Measurements from ENCODE around the gene HDGFL1.

The HDGFL1 gene

DNA sequence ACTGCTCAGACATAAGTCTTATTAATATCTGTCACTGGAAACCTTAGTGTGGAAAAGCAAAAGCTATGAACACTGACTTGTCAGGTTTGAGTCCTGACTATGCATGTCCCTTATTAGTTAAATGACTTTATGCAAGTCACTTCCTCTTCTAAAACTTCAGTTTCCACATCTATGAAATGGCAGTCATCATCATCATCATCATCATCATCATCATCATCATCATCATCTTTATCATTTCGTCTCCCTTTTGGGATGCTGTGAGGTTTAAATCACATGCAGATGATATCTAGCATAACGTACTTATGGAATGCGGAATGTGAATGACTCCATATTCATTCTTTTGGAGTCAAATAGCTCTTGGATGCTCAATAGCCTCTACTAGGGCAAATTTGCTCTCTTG lies 24.5 kb downstream of the HDGFL1 start:
- Histone ChIP-seq H3K4me3 (ENCODE audit: insufficient read depth, low read length, poor library complexity, severe bottlenecking) (no peak overlapping the region), H4K20me1 (ENCODE audit: low read depth, low read length) (no peaks in the 10 kb centered on the region), H3K36me3 (ENCODE audit: low read length) (no peaks in the 10 kb centered on the region), H3K4me2 (ENCODE audit: low read depth, low read length, poor library complexity, severe bottlenecking) (no peak overlapping the region), H3F3A (ENCODE audit: insufficient read depth) (no peaks in the 10 kb centered on the region), H3K27me3 (ENCODE audit: low read length) (no peaks in the 10 kb centered on the region), H3K9me2 (replicated peaks; ENCODE audit: insufficient read depth, low read length) (no peaks in the 10 kb centered on the region; the same call in 1 of the 2 replicates), H3K79me2 (ENCODE audit: insufficient read depth, low read length) (no peaks in the 10 kb centered on the region), H3K9ac (ENCODE audit: low read length) (no peak overlapping the region), H2AFZ (ENCODE audit: low read depth, low read length, severe bottlenecking) (no peak overlapping the region), H3K9me3 (ENCODE audit: insufficient read depth, low read length) (no peaks in the 10 kb centered on the region), H3K27ac (ENCODE audit: low read depth, low read length) (no peak overlapping the region)
- TF ChIP-seq CTCF (IDR thresholded peaks at IDR 0.05; ENCODE audit: insufficient read depth, low read length, poor library complexity, severe bottlenecking) (no peak), EZH2phosphoT487 (conservative IDR thresholded peaks at IDR 0.05; ENCODE audit: low read length) (no peak)

DNA sequence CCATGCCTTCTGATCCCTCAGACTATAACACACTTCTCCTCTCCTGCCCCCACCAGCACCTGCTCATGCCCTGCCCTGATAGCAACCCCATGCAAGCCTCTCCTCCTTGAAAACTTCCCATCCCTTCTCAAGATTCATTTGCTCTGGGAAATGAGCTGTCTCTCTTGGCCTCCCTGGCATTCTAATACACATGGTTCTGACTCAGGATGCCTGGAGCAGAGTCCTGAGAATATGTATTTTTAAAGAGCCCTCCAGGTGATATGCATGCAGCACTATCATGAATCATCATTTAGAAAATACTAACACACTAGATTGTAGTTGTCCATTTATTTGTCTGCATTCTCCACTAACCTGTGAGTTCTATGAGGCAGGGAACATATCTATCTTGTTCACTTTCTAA lies 26.6 kb downstream of the HDGFL1 start:
- Histone ChIP-seq H3K27ac (ENCODE audit: low read depth, low read length) (no peak overlapping the region), H3K36me3 (ENCODE audit: low read length) (no peaks in the 10 kb centered on the region), H3K9me3 (ENCODE audit: insufficient read depth, low read length) (no peaks in the 10 kb centered on the region), H3K4me2 (ENCODE audit: low read depth, low read length, poor library complexity, severe bottlenecking) (no peak overlapping the region), H3F3A (ENCODE audit: insufficient read depth) (no peaks in the 10 kb centered on the region), H3K27me3 (ENCODE audit: low read length) (no peaks in the 10 kb centered on the region), H3K9ac (ENCODE audit: low read length) (no peak overlapping the region), H2AFZ (ENCODE audit: low read depth, low read length, severe bottlenecking) (no peak overlapping the region), H3K79me2 (ENCODE audit: insufficient read depth, low read length) (no peaks in the 10 kb centered on the region), H3K9me2 (replicated peaks; ENCODE audit: insufficient read depth, low read length) (no peaks in the 10 kb centered on the region; the same call in 1 of the 2 replicates), H3K4me3 (ENCODE audit: insufficient read depth, low read length, poor library complexity, severe bottlenecking) (no peak overlapping the region), H4K20me1 (ENCODE audit: low read depth, low read length) (no peaks in the 10 kb centered on the region)
- no peak for TF ChIP-seq CTCF (IDR thresholded peaks at IDR 0.05; ENCODE audit: insufficient read depth, low read length, poor library complexity, severe bottlenecking)
- no peak for TF ChIP-seq EZH2phosphoT487 (conservative IDR thresholded peaks at IDR 0.05; ENCODE audit: low read length)

DNA sequence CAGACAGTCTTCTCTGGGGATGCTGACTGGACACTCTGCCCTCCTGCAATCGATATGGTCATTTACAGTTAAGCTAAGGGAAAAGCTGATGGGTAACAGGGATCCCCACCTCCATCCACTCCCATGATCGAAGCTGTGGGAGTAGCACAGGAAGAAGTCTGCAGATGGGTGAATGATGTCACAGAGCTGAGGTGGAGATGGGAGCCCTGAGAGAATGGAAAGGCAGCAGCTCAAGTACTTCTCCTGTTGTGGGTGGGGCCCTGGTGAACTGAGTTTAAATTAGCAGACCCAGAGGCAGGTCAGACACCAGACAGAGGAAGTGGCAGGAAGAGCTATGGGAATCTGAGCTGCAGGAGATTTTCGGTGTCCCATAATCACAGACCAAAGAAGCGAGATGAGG lies 29.0 kb downstream of the HDGFL1 start:
- Histone ChIP-seq H3K36me3 (ENCODE audit: low read length) (no peaks in the 10 kb centered on the region), H3F3A (ENCODE audit: insufficient read depth) (no peaks in the 10 kb centered on the region), H2AFZ (ENCODE audit: low read depth, low read length, severe bottlenecking) (no peak overlapping the region), H4K20me1 (ENCODE audit: low read depth, low read length) (no peaks in the 10 kb centered on the region), H3K27me3 (ENCODE audit: low read length) (no peaks in the 10 kb centered on the region), H3K4me2 (ENCODE audit: low read depth, low read length, poor library complexity, severe bottlenecking) (no peak overlapping the region), H3K9me3 (ENCODE audit: insufficient read depth, low read length) (no peaks in the 10 kb centered on the region), H3K4me3 (ENCODE audit: insufficient read depth, low read length, poor library complexity, severe bottlenecking) (no peak overlapping the region), H3K27ac (ENCODE audit: low read depth, low read length) (no peak overlapping the region), H3K9me2 (replicated peaks; ENCODE audit: insufficient read depth, low read length) (no peaks in the 10 kb centered on the region; the same call in 1 of the 2 replicates), H3K79me2 (ENCODE audit: insufficient read depth, low read length) (no peaks in the 10 kb centered on the region), H3K9ac (ENCODE audit: low read length) (no peak overlapping the region)
- TF ChIP-seq CTCF (IDR thresholded peaks at IDR 0.05; ENCODE audit: insufficient read depth, low read length, poor library complexity, severe bottlenecking) (no peak), EZH2phosphoT487 (conservative IDR thresholded peaks at IDR 0.05; ENCODE audit: low read length) (no peak)
